Measurements from ENCODE around the gene ADGRF4.
"Not testable (repeated sequence)": the region's sequence is repeated elsewhere in the genome, so short reads cannot be mapped to it uniquely, and the experiment has no call there.

The ADGRF4 gene

DNA sequence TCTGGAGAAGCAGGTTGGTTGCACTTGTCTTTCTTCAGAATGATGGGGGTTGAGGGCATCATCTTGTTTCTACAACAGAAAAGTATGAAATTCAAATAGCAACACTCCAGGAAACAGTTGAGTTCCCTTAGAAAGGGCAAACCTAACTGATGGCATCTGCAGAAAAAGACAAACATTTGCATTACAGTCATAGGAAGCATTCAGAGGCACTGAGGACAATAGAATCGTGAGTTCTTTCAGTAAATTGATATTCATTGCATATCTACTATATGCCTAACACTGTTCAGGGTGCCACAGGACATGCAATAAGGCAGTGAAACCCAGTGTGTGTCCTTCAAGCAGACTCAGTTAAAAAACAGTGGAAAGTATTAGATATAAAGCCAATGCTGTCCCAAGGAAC lies 42.3 kb downstream of the ADGRF4 start:
- DNase-seq, result no peak

- no peak for DNase-seq
These were observed 43.4 kb downstream of the ADGRF4 start for GRCh38 chr6:47741807-47742206.

DNA sequence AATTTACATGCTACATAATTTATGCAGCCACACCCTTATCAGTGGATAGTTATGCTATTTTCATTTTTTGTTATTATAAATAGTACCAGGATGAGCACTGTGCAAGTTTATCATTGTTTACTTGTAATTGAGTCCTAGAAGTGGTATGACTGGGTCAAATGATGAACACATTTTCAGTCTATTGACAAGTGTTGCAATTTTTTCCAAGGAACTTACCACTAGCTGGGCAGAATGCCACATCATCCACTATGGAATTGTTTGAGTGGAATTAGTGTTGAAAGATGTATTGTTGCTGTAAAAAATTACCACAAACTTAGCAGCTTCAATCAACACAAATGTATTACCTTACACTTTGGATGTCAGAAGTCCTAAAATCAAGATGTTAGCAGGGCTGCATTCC lies 45.4 kb downstream of the ADGRF4 start:
- DNase-seq, result no peak

GRCh38 chr6:47745269-47745668 lies 46.9 kb downstream of the ADGRF4 start:
- DNase-seq, result not testable (repeated sequence)

GRCh38 chr6:47749757-47750156 lies 51.4 kb downstream of the ADGRF4 start:
- no peak for DNase-seq

DNA sequence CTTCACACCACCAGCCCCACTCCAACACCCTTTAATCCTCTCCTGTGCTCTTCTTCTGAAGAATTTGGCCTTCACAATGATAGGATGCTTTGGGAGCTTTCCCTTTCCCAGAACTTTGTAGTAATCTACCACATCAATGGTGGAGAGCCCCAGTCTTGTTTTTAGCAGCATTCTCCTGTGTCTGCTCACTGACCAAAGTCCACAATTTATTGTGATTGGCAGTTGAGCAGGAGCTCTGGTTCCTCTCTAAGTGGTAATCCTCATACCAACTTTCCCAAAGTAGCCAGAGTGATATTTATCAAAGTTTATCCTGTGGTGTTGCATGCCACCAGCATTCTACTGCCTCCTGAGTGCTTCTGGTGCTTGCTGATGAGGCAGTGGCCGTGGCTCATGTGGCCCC lies 54.4 kb downstream of the ADGRF4 start:
- DNase-seq, result no peak

GRCh38 chr6:47759364-47759763 lies 61.0 kb downstream of the ADGRF4 start:
- no peak for DNase-seq

GRCh38 chr6:47762502-47762901 lies 64.1 kb downstream of the ADGRF4 start:
- DNase-seq, result no peak

- no peak for DNase-seq
These were observed 68.1 kb downstream of the ADGRF4 start for GRCh38 chr6:47766445-47766844.

GRCh38 chr6:47767102-47767501 lies 68.7 kb downstream of the ADGRF4 start:
- no peak for DNase-seq

DNA sequence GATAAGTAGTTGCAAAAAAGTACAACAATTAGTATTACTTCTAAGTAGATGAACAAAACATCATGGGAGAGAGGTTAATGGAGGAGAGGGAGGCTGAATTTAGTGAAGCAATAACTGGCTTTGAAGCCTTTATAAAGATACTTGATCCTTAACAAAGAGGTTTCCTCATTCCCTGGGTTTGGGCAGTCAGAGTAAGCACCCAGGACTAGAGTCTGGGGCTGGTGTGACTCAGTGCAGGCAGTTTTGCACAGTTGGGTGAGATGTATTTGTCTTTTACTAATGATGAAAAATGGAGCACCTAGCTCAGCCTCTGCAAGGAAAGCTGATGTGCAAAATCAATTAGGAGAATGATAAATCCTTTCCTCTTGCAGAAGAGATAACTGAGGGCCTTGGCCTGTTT lies 71.6 kb downstream of the ADGRF4 start:
- no peak for DNase-seq

All from CD4-positive, alpha-beta T cell treated with Interleukin-6 for 4 hours (primary cell).